H9 (cell line): Measurements from ENCODE around the gene ARHGAP22. TPM values are rescaled to one million over a fixed set of nuclear protein-coding genes. Genes with fewer than 3 reads are reported as not detected.
A peak's percentile ranks its signal among the peaks of the same experiment; 100 is the strongest.

ENCODE experiments used
- DNase-seq: peaks from one replicate; pipeline ENCODE4 v3.0.0-alpha.2; 2017
- H2AFZ ChIP-seq: one replicate; pipeline ENCODE4 v1.6.1; 2013; ENCODE audit warnings: mild to moderate bottlenecking, low read length, control low read depth, moderate library complexity
- H2AK5ac ChIP-seq: 2 replicates; pipeline ENCODE4 v1.6.1; 2013; ENCODE audit warnings: low read length, control low read depth, mixed read lengths; ENCODE audit not compliant: insufficient read length
- H2BK120ac ChIP-seq: one replicate; pipeline ENCODE4 v1.6.1; 2013; ENCODE audit warnings: low read depth, mild to moderate bottlenecking, low read length, control low read depth, inconsistent platforms; ENCODE audit not compliant: poor library complexity, severe bottlenecking
- H2BK12ac ChIP-seq: 2 replicates; pipeline ENCODE4 v1.6.1; 2013; ENCODE audit warnings: low read length, control low read depth, mixed read lengths, low read depth; ENCODE audit not compliant: insufficient read length
- H2BK15ac ChIP-seq: 2 replicates; pipeline ENCODE4 v1.6.1; 2013; ENCODE audit warnings: low read depth, low read length, control low read depth
- H2BK20ac ChIP-seq: one replicate; pipeline ENCODE4 v1.6.1; 2013; ENCODE audit warnings: low read depth, mild to moderate bottlenecking, low read length, control low read depth, inconsistent platforms; ENCODE audit not compliant: poor library complexity, severe bottlenecking
- H2BK5ac ChIP-seq: 2 replicates; pipeline ENCODE4 v1.6.1; 2013; ENCODE audit warnings: low read length, control low read depth, mixed read lengths; ENCODE audit not compliant: insufficient read length
- H3K14ac ChIP-seq: 2 replicates; pipeline ENCODE4 v1.6.1; 2013; ENCODE audit warnings: low read length, control low read depth; ENCODE audit not compliant: insufficient read depth
- H3K18ac ChIP-seq: 2 replicates; pipeline ENCODE4 v1.6.1; 2013; ENCODE audit warnings: low read depth, mild to moderate bottlenecking, mixed read lengths, low read length, control low read depth; ENCODE audit not compliant: insufficient read length
- H3K23ac ChIP-seq: 2 replicates; pipeline ENCODE4 v1.6.1; 2013; ENCODE audit warnings: low read length, control low read depth, mixed read lengths, low read depth; ENCODE audit not compliant: insufficient read length
- H3K23me2 ChIP-seq: 2 replicates; pipeline ENCODE4 v1.6.1; 2013; ENCODE audit warnings: low read depth, mild to moderate bottlenecking, mixed read lengths, low read length, control low read depth; ENCODE audit not compliant: insufficient read length, poor library complexity, severe bottlenecking
- H3K27ac ChIP-seq: 2 replicates; pipeline ENCODE4 v1.5.1; 2013; ENCODE audit warnings: low read length, control low read depth, mixed read lengths, low read depth; ENCODE audit not compliant: insufficient read length
- H3K27me3 ChIP-seq: 2 replicates; pipeline ENCODE4 v1.6.1; 2013; ENCODE audit warnings: low read length, control low read depth, inconsistent platforms; ENCODE audit not compliant: insufficient read depth
- H3K4ac ChIP-seq: 2 replicates; pipeline ENCODE4 v1.6.1; 2013; ENCODE audit warnings: low read depth, mild to moderate bottlenecking, control low read depth, inconsistent platforms, low read length, moderate library complexity
- H3K4me1 ChIP-seq: 2 replicates; pipeline ENCODE4 v1.6.1; 2013; ENCODE audit warnings: low read length, control low read depth, inconsistent platforms; ENCODE audit not compliant: insufficient read depth
- H3K4me2 ChIP-seq: 2 replicates; pipeline ENCODE4 v1.6.1; 2013; ENCODE audit warnings: low read length, control low read depth, mixed read lengths; ENCODE audit not compliant: insufficient read length, insufficient read depth
- H3K56ac ChIP-seq: 2 replicates; pipeline ENCODE4 v1.6.1; 2013; ENCODE audit warnings: low read depth, mild to moderate bottlenecking, mixed read lengths, low read length, control low read depth; ENCODE audit not compliant: insufficient read length
- H3K79me1 ChIP-seq: 2 replicates; pipeline ENCODE4 v1.6.1; 2013; ENCODE audit warnings: low read depth, mild to moderate bottlenecking, moderate library complexity, low read length, control low read depth, inconsistent platforms; ENCODE audit not compliant: insufficient read depth, poor library complexity, severe bottlenecking
- H3K79me2 ChIP-seq: 2 replicates; pipeline ENCODE4 v1.6.1; 2013; ENCODE audit warnings: low read length, control low read depth, inconsistent platforms; ENCODE audit not compliant: insufficient read depth
- H3K9ac ChIP-seq: 2 replicates; pipeline ENCODE4 v1.6.1; 2013; ENCODE audit warnings: low read length, control low read depth, mixed read lengths; ENCODE audit not compliant: insufficient read length; ENCODE audit errors: extremely low read depth
- H3K9me3 ChIP-seq: one replicate; pipeline ENCODE4 v1.6.1; 2013; ENCODE audit warnings: low read depth, low read length, inconsistent platforms; ENCODE audit not compliant: control insufficient read depth
- H3T11ph ChIP-seq: one replicate; pipeline ENCODE4 v1.6.1; 2013; ENCODE audit warnings: mild to moderate bottlenecking, low read length, control low read depth, inconsistent platforms
- H4K20me1 ChIP-seq: one replicate; pipeline ENCODE4 v1.6.1; 2013; ENCODE audit not compliant: control insufficient read depth, insufficient read length, insufficient read depth
- H4K5ac ChIP-seq: 2 replicates; pipeline ENCODE4 v1.6.1; 2013; ENCODE audit warnings: low read depth, mild to moderate bottlenecking, mixed read lengths, low read length, control low read depth; ENCODE audit not compliant: insufficient read length
- H4K8ac ChIP-seq: replicated peaks from 2 replicates; pipeline ENCODE4 v1.6.1; 2013; ENCODE audit warnings: low read length, control low read depth, mixed read lengths, low read depth; ENCODE audit not compliant: insufficient read length
- H4K91ac ChIP-seq: 2 replicates; pipeline ENCODE4 v1.6.1; 2013; ENCODE audit warnings: low read depth, mild to moderate bottlenecking, moderate library complexity, mixed read lengths, low read length, control low read depth; ENCODE audit not compliant: insufficient read length
- H3K27ac Mint-ChIP-seq, 3 experiments: 2 replicates in 2 of 3; 3 replicates in 1 of 3; pipeline ENCODE4 v1.8.0; 2020 to 2021; ENCODE audit warnings: mixed read lengths in 3 of 3, mild to moderate bottlenecking in 1 of 3, moderate library complexity in 1 of 3
- H3K27me3 Mint-ChIP-seq: 2 replicates; pipeline ENCODE4 v1.8.0; 2021; ENCODE audit warnings: low read depth, mild to moderate bottlenecking, moderate library complexity, mixed read lengths
- H3K36me3 Mint-ChIP-seq, 3 experiments: 2 replicates in 2 of 3; 3 replicates in 1 of 3; pipeline ENCODE4 v1.8.0; 2020 to 2021; ENCODE audit warnings: low read depth in 3 of 3, mixed read lengths in 3 of 3; ENCODE audit not compliant: insufficient read depth in 1 of 3
- H3K4me1 Mint-ChIP-seq, 2 experiments: 2 replicates each; pipeline ENCODE4 v1.8.0; 2020; ENCODE audit warnings: mixed read lengths in 2 of 2
- H3K4me3 Mint-ChIP-seq, 2 experiments: 2 replicates in 1 of 2; 3 replicates in 1 of 2; pipeline ENCODE4 v1.8.0; 2020 to 2021; ENCODE audit warnings: mild to moderate bottlenecking in 2 of 2, mixed read lengths in 2 of 2, moderate library complexity in 1 of 2
- H3K9me3 Mint-ChIP-seq, 2 experiments: 2 replicates in 1 of 2; 3 replicates in 1 of 2; pipeline ENCODE4 v1.8.0; 2020; ENCODE audit warnings: mild to moderate bottlenecking in 2 of 2, mixed read lengths in 2 of 2, moderate library complexity in 1 of 2
- whole genome bisulfite sequencing: extraction: QIAGEN DNeasy Blood & Tissue Kit; methylation state at CpG from one replicate; pipeline ENCODE4 v1.1.7; 2013; ENCODE audit warnings: missing lambda C conversion rate, low lambda C conversion rate, mixed read lengths; ENCODE audit not compliant: insufficient read length; ENCODE audit errors: extremely low coverage; 5-methylcytosine and 5-hydroxymethylcytosine counted together
- total RNA-seq: library from RNA; stranded (reverse); gene quantifications from 2 replicates; pipeline ENCODE4 v1.2.1, GENCODE V29; 2021
- TF ChIP-seq, protein P1 (sequence below): fragments of 200-600 bp; sonication (generic); conservative IDR thresholded peaks from 3 replicates; pipeline ENCODE4 v1.8.0; 2021; ENCODE audit warnings: antibody characterized with exemption, mild to moderate bottlenecking

Gene ARHGAP22
- total RNA-seq, 1 experiment from 2014 or later, result 7.4 TPM

DNA sequence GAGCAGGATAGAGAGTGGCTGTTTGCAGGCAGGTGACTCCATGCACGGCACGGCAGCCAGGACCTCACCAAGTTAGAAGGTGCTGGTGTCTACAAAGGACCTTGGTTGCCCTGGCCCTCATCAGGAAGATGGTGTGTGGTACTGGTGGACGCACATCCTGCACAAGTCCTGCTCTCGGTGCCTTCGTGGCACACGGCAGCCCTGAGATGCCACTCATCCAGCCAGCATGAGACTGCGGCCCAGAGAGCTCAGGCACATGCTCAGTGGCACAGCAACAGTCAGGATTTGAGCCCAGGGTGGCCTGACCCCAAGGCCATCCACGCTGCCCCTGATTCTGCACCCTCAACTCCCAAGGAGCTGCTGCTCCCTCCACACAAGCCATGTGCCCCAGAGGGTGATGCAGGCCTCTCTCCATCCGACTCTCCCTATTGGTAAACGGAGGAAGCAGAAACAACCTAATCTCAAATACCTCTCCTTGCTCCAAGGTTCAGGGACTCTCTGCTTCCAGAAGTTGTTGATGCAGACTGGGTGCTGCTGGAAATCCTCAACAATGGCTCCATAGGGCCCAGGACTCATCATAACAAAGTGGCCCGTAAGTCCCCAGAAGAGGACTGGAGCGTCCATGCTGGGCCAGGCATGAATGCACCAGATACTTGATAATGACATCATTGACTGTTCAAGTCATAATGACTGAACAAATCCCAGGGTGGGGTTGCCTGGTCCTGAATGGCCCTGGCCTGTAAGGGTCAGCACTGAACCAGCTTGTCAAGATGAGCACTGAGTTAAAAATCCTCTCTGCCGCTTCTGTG is 93.6 kb downstream of the ARHGAP22 start:
- no peak overlapping the region for H2BK120ac ChIP-seq
- Mint-ChIP-seq H3K27ac (no peak overlapping the region; a peak in 3 of 7 replicates), H3K27me3 (no peaks in the 10 kb centered on the region; the same call in 1 of the 2 replicates), H3K9me3 (peaks cover 20 to 29% of the 10 kb centered on the region in 2 experiments), H3K36me3 (peaks cover 5 to 26% (median 8%) of the 10 kb centered on the region in 3 experiments), H3K4me3 (no peak overlapping the region), H3K4me1 (peaks cover 14 to 15% of the 10 kb centered on the region in 2 experiments)
- H3K23me2 ChIP-seq, result no peaks in the 10 kb centered on the region
- H3K9ac ChIP-seq, result no peak overlapping the region
- no peak overlapping the region for H2AK5ac ChIP-seq
- no peak overlapping the region for H2BK20ac ChIP-seq
- no peaks in the 10 kb centered on the region for H3K79me1 ChIP-seq
- no peak overlapping the region for H2AFZ ChIP-seq
- no peaks in the 10 kb centered on the region for H4K20me1 ChIP-seq
- H3K4me1 ChIP-seq, result no peaks in the 10 kb centered on the region; the same call in 1 of the 2 replicates
- H3K27ac ChIP-seq, result no peak overlapping the region
- DNase-seq, result peak; percentile 15
- WGBS, result no CpG with 5 or more reads among the region's 13 CpGs
- no peaks in the 10 kb centered on the region for H3K9me3 ChIP-seq
- H3K4ac ChIP-seq, result no peak overlapping the region
- no peak overlapping the region for H4K5ac ChIP-seq
- H2BK15ac ChIP-seq, result no peak overlapping the region
- H3K4me2 ChIP-seq, result no peak overlapping the region
- no peak overlapping the region for H4K91ac ChIP-seq
- H2BK5ac ChIP-seq, result no peak overlapping the region
- no peak overlapping the region for H3K18ac ChIP-seq
- H2BK12ac ChIP-seq, result no peak overlapping the region
- TF ChIP-seq, protein P1, sequence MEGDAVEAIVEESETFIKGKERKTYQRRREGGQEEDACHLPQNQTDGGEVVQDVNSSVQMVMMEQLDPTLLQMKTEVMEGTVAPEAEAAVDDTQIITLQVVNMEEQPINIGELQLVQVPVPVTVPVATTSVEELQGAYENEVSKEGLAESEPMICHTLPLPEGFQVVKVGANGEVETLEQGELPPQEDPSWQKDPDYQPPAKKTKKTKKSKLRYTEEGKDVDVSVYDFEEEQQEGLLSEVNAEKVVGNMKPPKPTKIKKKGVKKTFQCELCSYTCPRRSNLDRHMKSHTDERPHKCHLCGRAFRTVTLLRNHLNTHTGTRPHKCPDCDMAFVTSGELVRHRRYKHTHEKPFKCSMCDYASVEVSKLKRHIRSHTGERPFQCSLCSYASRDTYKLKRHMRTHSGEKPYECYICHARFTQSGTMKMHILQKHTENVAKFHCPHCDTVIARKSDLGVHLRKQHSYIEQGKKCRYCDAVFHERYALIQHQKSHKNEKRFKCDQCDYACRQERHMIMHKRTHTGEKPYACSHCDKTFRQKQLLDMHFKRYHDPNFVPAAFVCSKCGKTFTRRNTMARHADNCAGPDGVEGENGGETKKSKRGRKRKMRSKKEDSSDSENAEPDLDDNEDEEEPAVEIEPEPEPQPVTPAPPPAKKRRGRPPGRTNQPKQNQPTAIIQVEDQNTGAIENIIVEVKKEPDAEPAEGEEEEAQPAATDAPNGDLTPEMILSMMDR, result no peak
- no peaks in the 10 kb centered on the region for H3K27me3 ChIP-seq
- no peak overlapping the region for H3K23ac ChIP-seq
- H3K14ac ChIP-seq, result no peak overlapping the region
- H4K8ac ChIP-seq, result no peak overlapping the region
- no peak overlapping the region for H3K56ac ChIP-seq
- peaks cover 2% of the 10 kb centered on the region; the same call in 1 of the 2 replicates for H3K79me2 ChIP-seq
- no peak overlapping the region for H3T11ph ChIP-seq
